ENCODE results near the gene OXNAD1. TPM values are rescaled to one million over a fixed set of nuclear protein-coding genes. Genes with fewer than 3 reads are reported as not detected.
A peak's percentile ranks its signal among the peaks of the same experiment; 100 is the strongest.

OXNAD1 gene
- total RNA-seq, 2 donors from 2014 or later = 16.2 to 16.3 TPM

DNA sequence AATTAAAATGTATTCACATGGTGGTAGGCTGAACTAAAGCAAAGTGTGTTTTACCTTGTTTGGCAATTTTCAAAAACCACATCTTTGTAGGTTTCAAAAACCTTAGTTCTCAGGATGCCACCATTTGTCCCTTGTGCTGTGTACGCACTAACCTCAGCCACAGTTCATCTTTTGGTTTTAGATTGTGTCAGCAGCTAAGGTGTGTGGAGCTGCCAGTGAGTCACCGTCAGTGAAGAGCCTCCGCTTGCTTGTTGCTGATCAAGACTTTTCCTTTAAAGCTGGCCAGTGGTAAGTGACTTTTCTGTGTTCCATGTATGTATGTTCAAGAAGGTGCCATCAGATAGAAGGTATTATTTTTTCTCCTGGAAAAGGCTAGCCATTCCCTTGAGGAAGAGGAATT, 21.1 kb downstream of the OXNAD1 start:
- TF ChIP-seq POLR2AphosphoS5 (IDR thresholded peaks at IDR 0.05) (no peak), POLR2A (IDR thresholded peaks at IDR 0.05) (no peak)
- no peak for DNase-seq (ENCODE audit: low spot score)
- no peaks in the 10 kb centered on the region for H3K4me1 ChIP-seq (replicated peaks)
- 96% methylated on average over 3 of the region's 3 CpGs for whole genome bisulfite sequencing
- H3K9me3 ChIP-seq = no peaks in the 10 kb centered on the region
- H3K4me3 ChIP-seq = no peak overlapping the region
- no peaks in the 10 kb centered on the region for H3K36me3 ChIP-seq
- no peaks in the 10 kb centered on the region for H3K27me3 ChIP-seq (replicated peaks; ENCODE audit: insufficient read depth)
- intact Hi-C loops (cut with DNase I) = no loop called here
- no peak overlapping the region for H3K27ac ChIP-seq

DNA sequence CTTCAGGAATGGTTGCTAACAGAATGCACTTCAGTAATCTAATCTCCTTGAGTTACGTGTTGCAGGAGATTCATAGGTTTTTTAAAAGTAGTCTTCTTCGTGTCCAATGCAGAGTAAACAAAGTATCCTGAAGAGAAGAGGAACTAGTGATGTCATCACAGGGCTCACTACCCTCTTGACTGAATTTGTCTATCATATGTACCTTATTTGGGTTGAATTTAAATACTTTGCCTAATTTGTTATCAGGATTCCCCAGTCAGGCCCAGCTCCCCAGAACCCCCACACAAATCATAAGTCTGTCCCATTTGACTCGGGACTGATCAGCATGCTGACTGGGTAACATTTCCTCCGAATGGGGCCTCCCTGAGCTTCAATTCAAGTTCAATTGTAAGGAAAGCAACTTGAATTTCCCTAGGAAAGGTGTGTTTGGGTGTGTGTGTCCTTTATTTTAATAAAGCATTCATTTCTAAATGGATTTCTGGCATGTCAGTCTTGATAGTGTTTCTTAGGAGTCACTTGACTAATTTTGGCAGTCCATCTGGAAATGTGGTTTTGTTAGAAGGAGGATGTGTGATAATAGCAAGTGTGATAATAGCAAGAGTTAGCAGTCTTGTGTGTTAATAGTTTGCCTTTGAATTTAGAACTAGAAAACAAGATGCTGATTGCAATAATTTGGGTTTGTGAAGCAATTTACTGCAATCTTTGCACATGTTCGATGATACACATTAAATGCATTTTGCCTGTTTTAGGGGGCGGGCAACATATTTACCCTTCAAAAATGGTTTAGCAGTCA, 21.9 kb downstream of the OXNAD1 start:
- H3K36me3 ChIP-seq = no peaks in the 10 kb centered on the region
- WGBS = 72% methylated on average over 6 of the region's 6 CpGs
- no peak overlapping the region for H3K27ac ChIP-seq
- H3K9me3 ChIP-seq = no peaks in the 10 kb centered on the region
- H3K4me1 ChIP-seq (replicated peaks) = no peaks in the 10 kb centered on the region
- H3K27me3 ChIP-seq (replicated peaks; ENCODE audit: insufficient read depth) = no peaks in the 10 kb centered on the region
- intact Hi-C loops (cut with DNase I) = no loop called here
- TF ChIP-seq CTCF (IDR thresholded peaks at IDR 0.05) (no peak), POLR2AphosphoS5 (IDR thresholded peaks at IDR 0.05) (no peak), POLR2A (IDR thresholded peaks at IDR 0.05) (no peak)
- no peak for DNase-seq (ENCODE audit: low spot score)
- H3K4me3 ChIP-seq = no peak overlapping the region

GRCh38 chr3:16288664-16289063, 23.7 kb downstream of the OXNAD1 start:
- Histone ChIP-seq H3K36me3 (no peaks in the 10 kb centered on the region), H3K9me3 (no peaks in the 10 kb centered on the region), H3K4me1 (replicated peaks) (no peaks in the 10 kb centered on the region), H3K27me3 (replicated peaks; ENCODE audit: insufficient read depth) (no peaks in the 10 kb centered on the region), H3K27ac (no peak overlapping the region), H3K4me3 (no peak overlapping the region)
- 11% methylated on average over 1 of the region's 1 CpG for WGBS
- DNase-seq (ENCODE audit: low spot score) = no peak
- intact Hi-C loops (cut with DNase I) = no loop called here
- TF ChIP-seq POLR2AphosphoS5 (IDR thresholded peaks at IDR 0.05) (no peak), POLR2A (IDR thresholded peaks at IDR 0.05) (no peak), CTCF (IDR thresholded peaks at IDR 0.05) (no peak)

GRCh38 chr3:16289144-16289889, 24.3 kb downstream of the OXNAD1 start:
- Histone ChIP-seq H3K4me3 (no peak overlapping the region), H3K27me3 (replicated peaks; ENCODE audit: insufficient read depth) (no peaks in the 10 kb centered on the region), H3K9me3 (no peaks in the 10 kb centered on the region), H3K27ac (no peak overlapping the region), H3K4me1 (replicated peaks) (no peaks in the 10 kb centered on the region), H3K36me3 (no peaks in the 10 kb centered on the region)
- no peak for TF ChIP-seq CTCF (IDR thresholded peaks at IDR 0.05)
- no peak for TF ChIP-seq POLR2A (IDR thresholded peaks at IDR 0.05)
- intact Hi-C loops (cut with DNase I) = no loop called here
- WGBS = 68% methylated on average over 2 of the region's 2 CpGs
- no peak for DNase-seq (ENCODE audit: low spot score)

GRCh38 chr3:16290007-16290826, 25.2 kb downstream of the OXNAD1 start:
- Histone ChIP-seq H3K27ac (no peak overlapping the region), H3K27me3 (replicated peaks; ENCODE audit: insufficient read depth) (no peaks in the 10 kb centered on the region), H3K9me3 (no peaks in the 10 kb centered on the region), H3K4me1 (replicated peaks) (no peaks in the 10 kb centered on the region), H3K4me3 (no peak overlapping the region), H3K36me3 (no peaks in the 10 kb centered on the region)
- WGBS = 61% methylated on average over 3 of the region's 3 CpGs
- intact Hi-C loops (cut with DNase I) = loop anchor here (2.0 to 10.0 kb wide), 3 partner anchors 125 to 261 kb away; no protein-coding TSS in a partner anchor
- no peak for TF ChIP-seq POLR2A (IDR thresholded peaks at IDR 0.05)
- peak; percentile 13 to 80 (median 65) for TF ChIP-seq CTCF (IDR thresholded peaks at IDR 0.05)
- DNase-seq (ENCODE audit: low spot score) = no peak
